NCI-H345 (cell line): ENCODE measurements around the gene GPR158.

Experiments
- DNase-seq: peaks from one replicate; lab custom pipeline; 2025; lab: John Stamatoyannopoulos, UW

Gene GPR158

GRCh38 chr10:25573316-25573715, 398.5 kb downstream of the GPR158 start:
- DNase-seq = no peak

GRCh38 chr10:25575343-25575742, 400.5 kb downstream of the GPR158 start:
- no peak for DNase-seq

GRCh38 chr10:25578061-25578460, 403.3 kb downstream of the GPR158 start:
- no peak for DNase-seq

GRCh38 chr10:25582961-25583360, 408.2 kb downstream of the GPR158 start:
- DNase-seq = no peak

- DNase-seq = no peak
Measured at GRCh38 chr10:25600651-25601050, 425.9 kb downstream of the GPR158 start.

- no peak for DNase-seq
Measured at GRCh38 chr10:25604591-25604990, 429.8 kb downstream of the GPR158 start.

- DNase-seq = no peak
Measured at GRCh38 chr10:25614652-25615051, 439.9 kb downstream of the GPR158 start.

- DNase-seq = no peak
Measured at GRCh38 chr10:25615926-25616325, 441.1 kb downstream of the GPR158 start.

- no peak for DNase-seq
Measured at GRCh38 chr10:25616903-25617592, 442.2 kb downstream of the GPR158 start.

- DNase-seq = no peak
Measured at GRCh38 chr10:25627606-25628005, 452.8 kb downstream of the GPR158 start.

GRCh38 chr10:25629333-25629732, 454.5 kb downstream of the GPR158 start:
- DNase-seq = no peak

- DNase-seq = no peak
Measured at GRCh38 chr10:25631471-25631870, 456.7 kb downstream of the GPR158 start.

- DNase-seq = no peak
Measured at GRCh38 chr10:25632802-25633201, 458.0 kb downstream of the GPR158 start.

- no peak for DNase-seq
Measured at GRCh38 chr10:25633542-25633941, 458.7 kb downstream of the GPR158 start.

- DNase-seq = no peak
Measured at GRCh38 chr10:25639646-25640045, 464.8 kb downstream of the GPR158 start.

- no peak for DNase-seq
Measured at GRCh38 chr10:25641595-25641994, 466.8 kb downstream of the GPR158 start.

GRCh38 chr10:25642721-25643120, 467.9 kb downstream of the GPR158 start:
- no peak for DNase-seq

GRCh38 chr10:25646371-25646770, 471.6 kb downstream of the GPR158 start:
- no peak for DNase-seq

GRCh38 chr10:25651534-25651933, 476.7 kb downstream of the GPR158 start:
- DNase-seq = no peak
